ENCODE results near the gene UNC93A.

- no peak for TF ChIP-seq CTCF (IDR thresholded peaks at IDR 0.05)
- no peak for TF ChIP-seq POLR2A (IDR thresholded peaks at IDR 0.05)
Observed at GRCh38 chr6:167349631-167350274, 58.6 kb downstream of the UNC93A start.
